RKO (cell line): ENCODE data around the gene ZNF197.
"Not testable (repeated sequence)": the region's sequence is repeated elsewhere in the genome, so short reads cannot be mapped to it uniquely, and the experiment has no call there.

Source experiments
- DNase-seq: peaks from one replicate; pipeline ENCODE4 v3.0.0-alpha.2; 2016; ENCODE audit warnings: low spot score

The ZNF197 gene

GRCh38 chr3:44665173-44665572 lies 40.3 kb downstream of the ZNF197 start:
- no peak for DNase-seq

GRCh38 chr3:44666346-44666745 lies 41.5 kb downstream of the ZNF197 start:
- DNase-seq: no peak

DNA sequence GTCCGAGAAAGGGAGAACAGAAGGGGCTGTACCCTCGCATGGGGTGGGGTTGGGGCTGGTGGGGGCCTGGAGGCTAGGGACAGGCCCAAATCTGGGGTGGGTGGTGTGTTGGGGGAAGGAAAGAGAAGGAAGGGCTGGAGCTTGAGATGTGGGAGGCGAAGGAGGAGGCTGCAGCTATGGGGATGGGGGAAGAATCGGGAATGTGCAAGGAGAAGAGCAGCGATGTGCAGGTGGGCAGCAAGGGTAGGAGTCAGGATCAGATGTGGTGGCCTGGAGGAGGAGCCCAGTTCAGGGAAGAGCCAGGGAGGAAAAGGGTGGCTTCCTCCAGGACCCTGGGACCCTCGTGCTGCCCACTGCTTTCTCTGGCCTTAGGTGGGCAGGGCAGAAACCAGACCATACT lies 44.9 kb downstream of the ZNF197 start:
- no peak for DNase-seq

DNA sequence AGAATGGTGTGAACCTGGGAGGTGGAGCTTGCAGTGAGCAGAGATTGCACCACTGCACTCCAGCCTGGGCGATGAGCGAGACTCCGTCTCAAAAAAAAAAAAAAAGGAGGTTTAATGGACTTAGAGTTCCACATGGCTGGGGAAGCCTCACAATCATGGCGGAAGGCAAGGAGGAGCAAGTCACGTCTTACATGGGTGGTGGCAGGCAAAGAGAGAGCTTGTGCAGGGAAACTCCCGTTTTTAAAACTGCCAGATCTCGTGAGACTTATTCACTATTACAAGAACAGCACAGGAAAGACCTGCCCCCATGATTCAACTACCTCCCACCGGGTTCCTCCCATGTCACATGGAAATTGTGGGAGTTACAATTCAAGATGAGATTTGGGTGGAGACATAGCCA lies 48.6 kb downstream of the ZNF197 start:
- DNase-seq: not testable (repeated sequence)

DNA sequence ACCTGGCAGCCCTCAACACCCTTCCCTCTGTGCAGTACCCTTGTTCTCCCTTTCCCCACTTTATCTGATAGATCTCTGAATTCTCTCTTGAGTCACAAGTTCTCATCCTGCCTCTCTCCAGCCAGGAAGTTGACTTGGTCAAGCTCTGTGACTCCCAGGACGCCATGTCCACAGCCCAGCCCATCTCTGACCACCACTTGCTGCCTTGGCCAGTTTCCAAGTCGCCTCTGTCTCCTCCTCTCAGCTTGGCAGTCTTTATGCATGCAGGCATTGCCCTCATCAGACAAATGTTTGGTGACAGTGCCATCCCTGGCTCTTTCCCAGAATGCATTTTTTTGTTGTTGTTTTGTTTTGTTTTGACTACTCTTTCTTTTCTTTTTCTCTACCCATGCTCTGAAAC lies 49.4 kb downstream of the ZNF197 start:
- DNase-seq: no peak

DNA sequence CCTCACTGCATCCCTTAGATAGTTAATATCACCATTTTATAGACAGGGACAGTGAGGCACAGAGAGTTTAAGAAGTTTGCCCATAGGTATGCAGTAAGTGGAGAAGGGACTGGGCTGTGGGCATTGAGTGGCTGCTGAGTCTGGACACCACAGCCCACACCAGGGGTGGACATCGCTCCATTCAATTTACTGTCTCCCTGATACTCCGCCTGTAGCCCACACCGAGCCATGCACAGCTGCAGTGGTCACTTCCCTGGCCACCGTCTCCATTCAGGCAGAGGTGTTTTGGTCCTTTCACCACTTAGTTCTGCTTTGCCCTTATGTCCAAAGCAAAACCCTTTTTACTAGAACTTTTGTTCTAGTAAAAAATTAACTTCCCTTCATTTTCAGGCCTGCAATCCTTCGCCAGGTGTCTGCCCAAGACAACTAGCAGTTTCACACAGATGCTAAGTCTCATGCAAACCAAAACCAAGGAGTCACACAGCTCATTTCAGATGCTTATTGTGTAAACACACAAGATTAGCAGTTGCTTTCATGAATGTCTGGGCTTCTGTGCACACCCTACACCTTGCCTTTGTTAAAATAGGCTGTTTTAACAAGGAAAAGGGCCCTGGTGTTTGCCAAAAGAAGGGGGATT lies 53.8 kb downstream of the ZNF197 start:
- no peak for DNase-seq

DNA sequence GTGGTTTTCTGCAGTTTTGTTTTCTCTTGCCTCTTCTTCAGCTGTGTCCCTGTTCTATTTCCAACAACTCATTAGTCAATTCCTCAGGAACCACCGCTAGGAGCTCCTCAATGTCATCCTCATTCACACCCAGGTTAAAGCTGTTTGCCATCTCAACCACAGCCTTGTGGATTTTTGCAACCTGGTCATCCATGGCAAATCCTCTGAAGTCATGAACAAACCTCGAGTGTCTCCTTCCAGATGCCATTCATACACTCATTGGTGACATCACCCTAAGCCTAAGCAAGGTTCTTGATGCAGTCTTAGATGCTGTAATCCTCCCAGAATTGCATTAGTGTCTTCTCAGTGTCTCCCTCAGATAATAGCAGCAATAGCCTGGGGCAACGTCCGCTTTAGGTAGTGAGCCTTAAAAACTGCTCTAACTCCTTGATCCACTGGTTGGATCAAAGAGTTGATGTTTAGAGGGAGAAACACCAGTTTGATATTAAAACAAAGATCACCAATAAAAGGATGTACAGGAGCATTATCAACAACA lies 56.2 kb downstream of the ZNF197 start:
- no peak for DNase-seq

- DNase-seq: peak; percentile 74
Measured at GRCh38 chr3:44682182-44682896, 57.5 kb downstream of the ZNF197 start.

- DNase-seq: no peak
Measured at GRCh38 chr3:44685128-44685800, 60.4 kb downstream of the ZNF197 start.

GRCh38 chr3:44687898-44688297 lies 63.1 kb downstream of the ZNF197 start:
- DNase-seq: no peak
